Natural killer cell (primary cell): ENCODE results near the gene TMEM30A. TPM values are rescaled to one million over a fixed set of nuclear protein-coding genes. Genes with fewer than 3 reads are reported as not detected.

ENCODE experiments used
- ATAC-seq, 3 donors: fragments of 150-1000 bp in 2 of 3; fragments of 200-7000 bp in 1 of 3; cut with Tn5 transposase; 1 replicate in 1 of 3; 2 replicates in 2 of 3; pipeline ENCODE4 v1.10.0; 2021; ENCODE audit warnings: mild to moderate bottlenecking in 2 of 3, moderate library complexity in 2 of 3
- DNase-seq, 2 donors: peaks; one replicate each; pipeline versions ENCODE4 v3.0.0 to v3.0.0-alpha.2; 2013 to 2021; ENCODE audit warnings: mixed read lengths in 1 of 2
- H3K27ac ChIP-seq: one replicate; pipeline ENCODE4 v1.5.1; 2013; ENCODE audit warnings: mild to moderate bottlenecking, low read length
- H3K27me3 ChIP-seq: one replicate; pipeline ENCODE4 v1.6.1; 2013; ENCODE audit warnings: low read length; ENCODE audit not compliant: control insufficient read depth, insufficient read depth
- H3K36me3 ChIP-seq: one replicate; pipeline ENCODE4 v1.6.1; 2013; ENCODE audit warnings: low read length; ENCODE audit not compliant: control insufficient read depth, insufficient read depth
- H3K4me1 ChIP-seq: one replicate; pipeline ENCODE4 v1.6.1; 2013; ENCODE audit warnings: low read length; ENCODE audit not compliant: control insufficient read depth, insufficient read depth
- H3K4me3 ChIP-seq: one replicate; pipeline ENCODE4 v1.5.1; 2013; ENCODE audit warnings: low read length
- H3K9me3 ChIP-seq: one replicate; pipeline ENCODE4 v1.6.1; 2013; ENCODE audit warnings: low read length; ENCODE audit not compliant: control insufficient read depth, insufficient read depth
- H3K27ac Mint-ChIP-seq, 2 donors: one replicate each; pipeline ENCODE4 v1.8.0; 2022; ENCODE audit warnings: mild to moderate bottlenecking in 2 of 2, mixed read lengths in 2 of 2, moderate library complexity in 1 of 2
- H3K27me3 Mint-ChIP-seq, 2 donors: one replicate each; pipeline ENCODE4 v1.8.0; 2022; ENCODE audit warnings: low read depth in 2 of 2, mixed read lengths in 2 of 2
- H3K36me3 Mint-ChIP-seq: one replicate; pipeline ENCODE4 v1.8.0; 2022; ENCODE audit warnings: mixed read lengths
- H3K4me1 Mint-ChIP-seq, 2 donors: one replicate each; pipeline ENCODE4 v1.8.0; 2022; ENCODE audit warnings: mixed read lengths in 2 of 2
- H3K4me3 Mint-ChIP-seq: one replicate; pipeline ENCODE4 v1.8.0; 2022; ENCODE audit warnings: mild to moderate bottlenecking, moderate library complexity, mixed read lengths
- H3K9me3 Mint-ChIP-seq, 2 donors: one replicate each; pipeline ENCODE4 v1.8.0; 2022; ENCODE audit warnings: mixed read lengths in 2 of 2
- WGBS: methylation state at CpG from one replicate; pipeline ENCODE4 v1.1.7; 2013; ENCODE audit warnings: missing lambda C conversion rate; ENCODE audit not compliant: insufficient coverage; 5-methylcytosine and 5-hydroxymethylcytosine counted together
- intact Hi-C: fragments of 100-400 bp; cut with micrococcal nuclease; formaldehyde crosslinking; loops from one replicate; pipeline ENCODE4 v1.14.2; 2022
- total RNA-seq, 4 donors: library from RNA; stranded (reverse); fragments of 120-200 nt in 1 of 4; gene quantifications; one replicate each; pipeline versions ENCODE4 v1.2.3 to v1.2.4, GENCODE V29; 2013 to 2022
- TF ChIP-seq, protein P1 (sequence below): fragments of 200-600 bp; IDR thresholded peaks from one replicate; pipeline ENCODE4 v1.8.0; 2022; ENCODE audit warnings: antibody characterized with exemption

TMEM30A gene
- total RNA-seq, 3 donors from 2014 or later (not counting 1 experiment from before 2014, with no cell fraction given) = 43.8 to 72.0 (median 60.7) TPM

GRCh38 chr6:75307364-75308004 is 22.9 kb upstream of the TMEM30A start:
- no peak overlapping the region for H3K4me3 ChIP-seq
- H3K27me3 ChIP-seq = peaks cover 5% of the 10 kb centered on the region
- Mint-ChIP-seq H3K27me3 (peaks cover 8 to 14% of the 10 kb centered on the region in 2 donors), H3K4me3 (no peak overlapping the region), H3K36me3 (no peaks in the 10 kb centered on the region), H3K4me1 (no peaks in the 10 kb centered on the region), H3K9me3 (no peaks in the 10 kb centered on the region), H3K27ac (no peak overlapping the region)
- TF ChIP-seq, protein P1, sequence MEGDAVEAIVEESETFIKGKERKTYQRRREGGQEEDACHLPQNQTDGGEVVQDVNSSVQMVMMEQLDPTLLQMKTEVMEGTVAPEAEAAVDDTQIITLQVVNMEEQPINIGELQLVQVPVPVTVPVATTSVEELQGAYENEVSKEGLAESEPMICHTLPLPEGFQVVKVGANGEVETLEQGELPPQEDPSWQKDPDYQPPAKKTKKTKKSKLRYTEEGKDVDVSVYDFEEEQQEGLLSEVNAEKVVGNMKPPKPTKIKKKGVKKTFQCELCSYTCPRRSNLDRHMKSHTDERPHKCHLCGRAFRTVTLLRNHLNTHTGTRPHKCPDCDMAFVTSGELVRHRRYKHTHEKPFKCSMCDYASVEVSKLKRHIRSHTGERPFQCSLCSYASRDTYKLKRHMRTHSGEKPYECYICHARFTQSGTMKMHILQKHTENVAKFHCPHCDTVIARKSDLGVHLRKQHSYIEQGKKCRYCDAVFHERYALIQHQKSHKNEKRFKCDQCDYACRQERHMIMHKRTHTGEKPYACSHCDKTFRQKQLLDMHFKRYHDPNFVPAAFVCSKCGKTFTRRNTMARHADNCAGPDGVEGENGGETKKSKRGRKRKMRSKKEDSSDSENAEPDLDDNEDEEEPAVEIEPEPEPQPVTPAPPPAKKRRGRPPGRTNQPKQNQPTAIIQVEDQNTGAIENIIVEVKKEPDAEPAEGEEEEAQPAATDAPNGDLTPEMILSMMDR = no peak
- H3K9me3 ChIP-seq = no peaks in the 10 kb centered on the region
- DNase-seq (no peak), ATAC-seq (no peak)
- WGBS = no CpG with 5 or more reads among the region's 2 CpGs
- intact Hi-C loops = no loop called here
- no peak overlapping the region for H3K27ac ChIP-seq
- no peaks in the 10 kb centered on the region for H3K36me3 ChIP-seq
- H3K4me1 ChIP-seq = no peaks in the 10 kb centered on the region

- H3K9me3 ChIP-seq = no peaks in the 10 kb centered on the region
- Mint-ChIP-seq H3K9me3 (no peaks in the 10 kb centered on the region), H3K27ac (no peak overlapping the region), H3K4me3 (no peak overlapping the region), H3K4me1 (no peaks in the 10 kb centered on the region), H3K27me3 (peaks cover 8 to 14% of the 10 kb centered on the region in 2 donors), H3K36me3 (no peaks in the 10 kb centered on the region)
- H3K27ac ChIP-seq = no peak overlapping the region
- 82% methylated on average over 1 of the region's 3 CpGs for WGBS
- intact Hi-C loops = no loop called here
- no peak for ATAC-seq
- H3K27me3 ChIP-seq = peaks cover 5% of the 10 kb centered on the region
- no peak overlapping the region for H3K4me3 ChIP-seq
- no peaks in the 10 kb centered on the region for H3K4me1 ChIP-seq
- TF ChIP-seq, protein P1 = no peak
- DNase-seq = no peak
- H3K36me3 ChIP-seq = no peaks in the 10 kb centered on the region
Observed at GRCh38 chr6:75306064-75306463, 21.5 kb upstream of the TMEM30A start.

DNA sequence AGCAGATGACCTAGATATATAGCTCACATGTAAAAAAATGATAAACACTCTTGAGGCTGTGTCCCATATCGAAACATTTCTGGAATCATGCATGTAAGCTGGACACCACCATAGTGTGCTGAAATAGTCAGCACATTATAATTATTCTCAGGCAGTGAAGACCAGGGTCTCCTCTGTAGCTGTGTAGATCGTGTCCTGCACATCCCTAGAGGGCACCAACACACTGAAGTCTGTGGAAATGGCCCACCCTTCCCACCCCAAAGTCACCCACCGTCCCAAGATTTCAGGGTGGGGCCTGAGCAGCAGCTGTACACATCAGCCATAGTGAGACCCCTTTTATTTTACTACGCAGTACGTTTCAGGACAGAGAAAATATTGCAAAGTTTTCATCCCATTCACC is 21.0 kb upstream of the TMEM30A start:
- peaks cover 8 to 14% of the 10 kb centered on the region in 2 donors for H3K27me3 Mint-ChIP-seq
- 79% methylated on average over 5 of the region's 5 CpGs for WGBS
- H3K27ac Mint-ChIP-seq = no peak overlapping the region
- H3K36me3 Mint-ChIP-seq = no peaks in the 10 kb centered on the region
- no peaks in the 10 kb centered on the region for H3K4me1 Mint-ChIP-seq
- DNase-seq (no peak), ATAC-seq (no peak)
- no peak overlapping the region for H3K27ac ChIP-seq
- intact Hi-C loops = no loop called here
- no peaks in the 10 kb centered on the region for H3K36me3 ChIP-seq
- no peaks in the 10 kb centered on the region for H3K4me1 ChIP-seq
- peaks cover 5% of the 10 kb centered on the region for H3K27me3 ChIP-seq
- no peak overlapping the region for H3K4me3 Mint-ChIP-seq
- TF ChIP-seq, protein P1 = no peak
- H3K9me3 Mint-ChIP-seq = no peaks in the 10 kb centered on the region
- no peak overlapping the region for H3K4me3 ChIP-seq
- no peaks in the 10 kb centered on the region for H3K9me3 ChIP-seq

DNA sequence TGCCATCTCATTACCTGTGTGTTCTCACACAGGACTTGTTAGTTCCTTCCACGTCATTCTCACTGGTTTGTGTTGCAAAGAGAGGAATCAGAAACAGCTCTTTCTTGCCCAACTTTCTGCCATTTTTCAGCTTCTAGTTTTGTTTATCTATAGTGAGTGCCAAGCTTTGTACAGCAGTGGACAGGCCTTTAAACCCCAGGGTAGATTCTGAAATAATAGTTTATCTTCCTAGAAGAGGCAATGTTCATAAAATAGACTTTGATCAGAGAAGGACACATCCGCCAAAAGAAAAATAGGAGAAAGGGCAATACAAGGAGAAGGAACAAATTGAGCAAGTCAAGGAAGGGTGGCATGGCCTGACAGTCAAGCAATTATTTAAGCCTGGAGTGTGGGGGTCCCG is 17.7 kb upstream of the TMEM30A start:
- ATAC-seq (no peak), DNase-seq (no peak)
- Mint-ChIP-seq H3K4me1 (no peaks in the 10 kb centered on the region), H3K36me3 (no peaks in the 10 kb centered on the region), H3K27ac (no peak overlapping the region), H3K4me3 (no peak overlapping the region), H3K27me3 (peaks cover 8 to 14% of the 10 kb centered on the region in 2 donors), H3K9me3 (no peaks in the 10 kb centered on the region)
- TF ChIP-seq, protein P1 = no peak
- Histone ChIP-seq H3K4me1 (no peaks in the 10 kb centered on the region), H3K27me3 (no peaks in the 10 kb centered on the region), H3K36me3 (no peaks in the 10 kb centered on the region), H3K9me3 (no peaks in the 10 kb centered on the region), H3K27ac (no peak overlapping the region), H3K4me3 (no peak overlapping the region)
- 66% methylated on average over 3 of the region's 3 CpGs for WGBS
- intact Hi-C loops = no loop called here
